Effector memory CD8-positive, alpha-beta T cell (primary cell): ENCODE data around the gene RER1.

Experiments
- ATAC-seq: fragments of 150-1000 bp; cut with Tn5 transposase; replicated peaks from 2 replicates; pipeline ENCODE4 v1.10.0; 2021; ENCODE audit warnings: mild to moderate bottlenecking, moderate library complexity
- DNase-seq, 3 experiments: peaks; one replicate each; pipeline ENCODE4 v3.0.0; 2021
- H3K27ac Mint-ChIP-seq, 2 donors: one replicate each; pipeline ENCODE4 v1.8.0; 2022; ENCODE audit warnings: mild to moderate bottlenecking in 2 of 2, mixed read lengths in 2 of 2, moderate library complexity in 2 of 2
- H3K27me3 Mint-ChIP-seq, 2 donors: one replicate each; pipeline ENCODE4 v1.8.0; 2022; ENCODE audit warnings: mixed read lengths in 2 of 2
- H3K36me3 Mint-ChIP-seq: one replicate; pipeline ENCODE4 v1.8.0; 2022; ENCODE audit warnings: mild to moderate bottlenecking, moderate library complexity, mixed read lengths; ENCODE audit not compliant: insufficient read depth
- H3K4me1 Mint-ChIP-seq, 2 donors: one replicate each; pipeline ENCODE4 v1.8.0; 2022; ENCODE audit warnings: low read depth in 2 of 2, mixed read lengths in 2 of 2
- H3K4me3 Mint-ChIP-seq, 2 donors: one replicate each; pipeline ENCODE4 v1.8.0; 2022; ENCODE audit warnings: mild to moderate bottlenecking in 2 of 2, mixed read lengths in 2 of 2, moderate library complexity in 2 of 2
- H3K9me3 Mint-ChIP-seq, 2 donors: one replicate each; pipeline ENCODE4 v1.8.0; 2022; ENCODE audit warnings: mixed read lengths in 2 of 2

The RER1 gene

GRCh38 chr1:2358651-2359640 is 32.7 kb upstream of the RER1 start:
- DNase-seq (no peak), ATAC-seq (no peak)
- H3K27ac Mint-ChIP-seq = no peak overlapping the region
- H3K4me3 Mint-ChIP-seq = no peak overlapping the region
- no peaks in the 10 kb centered on the region for H3K36me3 Mint-ChIP-seq
- no peaks in the 10 kb centered on the region for H3K27me3 Mint-ChIP-seq
- peaks cover 0 to 2% of the 10 kb centered on the region in 2 donors for H3K9me3 Mint-ChIP-seq
- H3K4me1 Mint-ChIP-seq = no peaks in the 10 kb centered on the region

GRCh38 chr1:2360588-2361364 is 30.9 kb upstream of the RER1 start:
- ATAC-seq (no peak), DNase-seq (no peak)
- H3K4me1 Mint-ChIP-seq = no peaks in the 10 kb centered on the region
- H3K9me3 Mint-ChIP-seq = peaks cover 0 to 2% of the 10 kb centered on the region in 2 donors
- H3K27me3 Mint-ChIP-seq = no peaks in the 10 kb centered on the region
- no peak overlapping the region for H3K4me3 Mint-ChIP-seq
- peak overlapping the region in 1 of 2 donors; percentile 39 for H3K27ac Mint-ChIP-seq
- H3K36me3 Mint-ChIP-seq = no peaks in the 10 kb centered on the region

GRCh38 chr1:2363847-2364513 is 27.7 kb upstream of the RER1 start:
- DNase-seq = no peak

GRCh38 chr1:2368053-2368744 is 23.4 kb upstream of the RER1 start:
- H3K27me3 Mint-ChIP-seq = no peaks in the 10 kb centered on the region
- H3K4me3 Mint-ChIP-seq = no peak overlapping the region
- H3K27ac Mint-ChIP-seq = peak overlapping the region in 1 of 2 donors; percentile 53
- no peaks in the 10 kb centered on the region for H3K36me3 Mint-ChIP-seq
- DNase-seq = no peak
- ATAC-seq = no peak
- H3K9me3 Mint-ChIP-seq = peaks cover 0 to 2% of the 10 kb centered on the region in 2 donors
- H3K4me1 Mint-ChIP-seq = no peaks in the 10 kb centered on the region

More at GRCh38 chr1:2363847-2364513, 27.7 kb upstream of the RER1 start:
- Mint-ChIP-seq H3K36me3 (no peaks in the 10 kb centered on the region), H3K4me3 (no peak overlapping the region), H3K9me3 (peaks cover 0 to 2% of the 10 kb centered on the region in 2 donors), H3K27ac (no peak overlapping the region), H3K27me3 (no peaks in the 10 kb centered on the region), H3K4me1 (no peaks in the 10 kb centered on the region)
- ATAC-seq = no peak

GRCh38 chr1:2372551-2373490 is 18.8 kb upstream of the RER1 start:
- Mint-ChIP-seq H3K27me3 (no peaks in the 10 kb centered on the region), H3K4me3 (no peak overlapping the region), H3K4me1 (peaks cover 0 to 1% of the 10 kb centered on the region in 2 donors), H3K9me3 (no peaks in the 10 kb centered on the region), H3K27ac (no peak overlapping the region), H3K36me3 (no peaks in the 10 kb centered on the region)
- ATAC-seq (no peak), DNase-seq (no peak)

GRCh38 chr1:2373551-2374251 is 17.9 kb upstream of the RER1 start:
- H3K27ac Mint-ChIP-seq = no peak overlapping the region
- H3K27me3 Mint-ChIP-seq = no peaks in the 10 kb centered on the region
- H3K4me1 Mint-ChIP-seq = peaks cover 0 to 1% of the 10 kb centered on the region in 2 donors
- H3K9me3 Mint-ChIP-seq = no peaks in the 10 kb centered on the region
- DNase-seq = no peak
- H3K4me3 Mint-ChIP-seq = no peak overlapping the region
- no peaks in the 10 kb centered on the region for H3K36me3 Mint-ChIP-seq
- ATAC-seq = no peak

- DNase-seq (no peak), ATAC-seq (no peak)
- Mint-ChIP-seq H3K27ac (no peak overlapping the region), H3K4me1 (peaks cover 0 to 1% of the 10 kb centered on the region in 2 donors), H3K27me3 (no peaks in the 10 kb centered on the region), H3K4me3 (no peak overlapping the region), H3K9me3 (no peaks in the 10 kb centered on the region), H3K36me3 (no peaks in the 10 kb centered on the region)
Observed at GRCh38 chr1:2374252-2375155, 17.1 kb upstream of the RER1 start.

GRCh38 chr1:2375246-2375922 is 16.3 kb upstream of the RER1 start:
- Mint-ChIP-seq H3K27me3 (no peaks in the 10 kb centered on the region), H3K9me3 (no peaks in the 10 kb centered on the region), H3K4me3 (no peak overlapping the region), H3K4me1 (peaks cover 0 to 1% of the 10 kb centered on the region in 2 donors), H3K36me3 (no peaks in the 10 kb centered on the region), H3K27ac (no peak overlapping the region)
- ATAC-seq (no peak), DNase-seq (no peak)

- no peak for ATAC-seq
- no peak overlapping the region for H3K4me3 Mint-ChIP-seq
Observed at GRCh38 chr1:2375923-2376260, 15.7 kb upstream of the RER1 start.

GRCh38 chr1:2376261-2376741 is 15.3 kb upstream of the RER1 start:
- ATAC-seq = no peak
- no peak overlapping the region for H3K4me3 Mint-ChIP-seq
- H3K9me3 Mint-ChIP-seq = no peaks in the 10 kb centered on the region
- H3K36me3 Mint-ChIP-seq = no peaks in the 10 kb centered on the region
- peaks cover 0 to 1% of the 10 kb centered on the region in 2 donors for H3K4me1 Mint-ChIP-seq
- no peak for DNase-seq
- H3K27me3 Mint-ChIP-seq = no peaks in the 10 kb centered on the region
- no peak overlapping the region for H3K27ac Mint-ChIP-seq

More at GRCh38 chr1:2375923-2376260, 15.7 kb upstream of the RER1 start:
- H3K9me3 Mint-ChIP-seq = no peaks in the 10 kb centered on the region
- H3K36me3 Mint-ChIP-seq = no peaks in the 10 kb centered on the region
- H3K4me1 Mint-ChIP-seq = peaks cover 0 to 1% of the 10 kb centered on the region in 2 donors
- H3K27ac Mint-ChIP-seq = no peak overlapping the region
- DNase-seq = no peak
- H3K27me3 Mint-ChIP-seq = no peaks in the 10 kb centered on the region
